HepG2 (cell line): Measurements from ENCODE around the gene ARHGAP33. TPM values are rescaled to one million over a fixed set of nuclear protein-coding genes. Genes with fewer than 3 reads are reported as not detected.

Source experiments
- ATAC-seq: fragments of 200-7000 bp; cut with Tn5 transposase; 3 replicates; pipeline ENCODE4 v1.9.1; 2020; ENCODE audit warnings: mild to moderate bottlenecking, moderate library complexity
- BruUV-seq: library from RNA; stranded (reverse); fragments of 400-500 nt; replicated peaks from 2 replicates; lab custom pipeline; 2021; lab: Mats Ljungman, UMichigan
- CTCF ChIA-PET: fragments of 300-600 bp; formaldehyde crosslinking; extraction: SDS; loops from one replicate; lab custom pipeline; 2021; ENCODE audit warnings: low total read pairs, inconsistent platforms, low intra/inter-chr PET ratio; lab: Yijun Ruan, JAX
- POLR2A ChIA-PET: fragments of 350-600 bp; sonication (Branson Sonifier 250); formaldehyde crosslinking; loops from one replicate; lab custom pipeline; 2020; ENCODE audit warnings: antibody characterized with exemption, inconsistent platforms; lab: Yijun Ruan, JAX
- DNase-seq: peaks from one replicate; pipeline ENCODE4 v3.0.0-alpha.2; 2015; ENCODE audit warnings: low spot score
- FAIRE-seq: peaks from 3 replicates; lab custom pipeline; 2011; peaks lifted over from hg19 to GRCh38; lab: Jason Lieb, UNC
- H2AFZ ChIP-seq: one replicate; pipeline ENCODE4 v1.6.1; 2011; ENCODE audit warnings: low read length, inconsistent platforms
- H3K27ac ChIP-seq: fragments of 300-600 bp; 3 replicates; pipeline ENCODE4 v1.8.0; 2011; ENCODE audit warnings: mixed run types, mild to moderate bottlenecking, mixed read lengths, low read length, inconsistent platforms; ENCODE audit not compliant: insufficient read depth; ENCODE audit errors: extremely low read length
- H3K27me3 ChIP-seq, 2 experiments: fragments of 200-600 bp in 1 of 2; 2 replicates in 1 of 2; 3 replicates in 1 of 2; pipeline versions ENCODE4 v1.6.0 to v1.8.0; 2011; ENCODE audit warnings: low read length in 2 of 2, mild to moderate bottlenecking in 2 of 2, moderate library complexity in 2 of 2, inconsistent platforms in 1 of 2; ENCODE audit not compliant: insufficient read depth in 2 of 2, control insufficient read depth in 1 of 2
- H3K36me3 ChIP-seq, 2 experiments: fragments of 200-600 bp in 1 of 2; replicated peaks in 1 of 2; 2 replicates in 1 of 2; 3 replicates in 1 of 2; pipeline versions ENCODE4 v1.5.1 to v1.8.0; 2011; ENCODE audit warnings: low read length in 2 of 2, inconsistent platforms in 1 of 2; ENCODE audit not compliant: insufficient read depth in 2 of 2, control insufficient read depth in 1 of 2
- H3K4me1 ChIP-seq: 2 replicates; pipeline ENCODE4 v1.5.1; 2012; ENCODE audit warnings: low read length, inconsistent platforms; ENCODE audit not compliant: insufficient read depth
- H3K4me2 ChIP-seq: 2 replicates; pipeline ENCODE4 v1.6.0; 2011; ENCODE audit warnings: low read depth, low read length, inconsistent platforms
- H3K4me3 ChIP-seq, 3 experiments: fragments of 200-600 bp in 1 of 3; sonication (generic), shearing (Covaris generic) in 1 of 3; replicated peaks in 1 of 3; 2 replicates each; pipeline ENCODE4 v1.5.1; 2011 to 2016; ENCODE audit warnings: low read length in 3 of 3, inconsistent platforms in 2 of 3, low read depth in 2 of 3, mild to moderate bottlenecking in 2 of 3, control low read depth in 1 of 3, mixed read lengths in 1 of 3; ENCODE audit not compliant: insufficient read depth in 1 of 3
- H3K79me2 ChIP-seq: one replicate; pipeline ENCODE4 v1.6.1; 2011; ENCODE audit warnings: low read length, inconsistent platforms; ENCODE audit not compliant: insufficient read depth
- H3K9ac ChIP-seq: 2 replicates; pipeline ENCODE4 v1.6.0; 2011; ENCODE audit warnings: mild to moderate bottlenecking, low read depth, low read length, inconsistent platforms; ENCODE audit not compliant: insufficient read depth
- H3K9me3 ChIP-seq: 2 replicates; pipeline ENCODE4 v1.5.1; 2012; ENCODE audit warnings: mild to moderate bottlenecking, low read length
- H4K20me1 ChIP-seq: 2 replicates; pipeline ENCODE4 v1.6.0; 2011; ENCODE audit warnings: inconsistent platforms, mild to moderate bottlenecking, low read length, moderate library complexity; ENCODE audit not compliant: insufficient read depth
- CREB1 ChIP-seq, 2 experiments: fragments of 450-650 bp in 1 of 2; IDR thresholded peaks; 2 replicates each; pipeline ENCODE4 v1.6.1; 2016 to 2017; ENCODE audit warnings: control low read depth in 1 of 2, mild to moderate bottlenecking in 1 of 2, missing compliant biosample characterization in 1 of 2, missing genetic modification characterization in 1 of 2
- DMAP1 ChIP-seq: IDR thresholded peaks from 2 replicates; pipeline ENCODE4 v1.6.1; 2016
- FOXA1 ChIP-seq, 2 experiments: fragments of 450-650 bp in 1 of 2; sonication (generic) in 1 of 2; formaldehyde crosslinking in 1 of 2; IDR thresholded peaks; 2 replicates each; pipeline versions ENCODE4 v1.4.0 to v1.6.1; 2016 to 2020; ENCODE audit warnings: missing genetic modification reagents in 1 of 2
- HOXA3 ChIP-seq: sonication (generic); formaldehyde crosslinking; IDR thresholded peaks from 2 replicates; pipeline ENCODE4 v1.5.0; 2020; ENCODE audit warnings: missing genetic modification reagents
- NFE2L1 ChIP-seq: sonication (generic); formaldehyde crosslinking; IDR thresholded peaks from 2 replicates; pipeline ENCODE4 v1.4.0; 2020; ENCODE audit warnings: missing genetic modification reagents, mild to moderate bottlenecking, borderline replicate concordance
- ZC3H4 ChIP-seq: sonication (generic); formaldehyde crosslinking; IDR thresholded peaks from 2 replicates; pipeline ENCODE4 v1.4.0; 2020; ENCODE audit warnings: missing genetic modification reagents, borderline replicate concordance
- ZNF883 ChIP-seq: sonication (generic); formaldehyde crosslinking; IDR thresholded peaks from 2 replicates; pipeline ENCODE4 v1.5.1; 2020; ENCODE audit warnings: mild to moderate bottlenecking, missing genetic modification reagents; ENCODE audit errors: not compliant biosample characterization
- WGBS: methylation state at CpG from one replicate; pipeline ENCODE4 v1.1.6; 2017; ENCODE audit warnings: low lambda C conversion rate; 5-methylcytosine and 5-hydroxymethylcytosine counted together
- in situ Hi-C: cut with HindIII; loops from 2 replicates; pipeline ENCODE4 v1.10.0; 2017; ENCODE audit warnings: low pct_unique_long_range_greater_than_20kb; ENCODE audit not compliant: extremely low pct_ligation_motif_present
- intact Hi-C: fragments of 100-400 bp; cut with micrococcal nuclease; formaldehyde crosslinking; loops from one replicate; pipeline ENCODE4 v1.10.0; 2022; ENCODE audit not compliant: unreplicated experiment
- polyA plus RNA-seq, 8 experiments: library from polyadenylated mRNA; depleted of rRNA in 3 of 8; stranded (reverse) in 7 of 8; unstranded in 1 of 8; fragments of >200 nt; fragmentation: Illumina TruSeq in 4 of 8; extraction: Trizol in 4 of 8; gene quantifications; 2 replicates each; pipeline versions ENCODE4 v1.2.1 to v1.2.3, GENCODE V29; 2011 to 2016; ENCODE audit warnings: low read depth in 4 of 8, missing spikeins in 1 of 8, mixed read lengths in 1 of 8; ENCODE audit not compliant: insufficient read depth in 1 of 8
- total RNA-seq, 5 experiments: library from RNA; depleted of rRNA; stranded (reverse); fragments of >200 nt; fragmentation: Illumina TruSeq; extraction: Trizol; gene quantifications; 2 replicates each; pipeline ENCODE4 v1.2.3, GENCODE V29; 2016; ENCODE audit warnings: low read depth in 1 of 5
- TF ChIP-seq, protein P1 (sequence below): sonication (generic); formaldehyde crosslinking; IDR thresholded peaks from 2 replicates; pipeline ENCODE4; 2020; ENCODE audit warnings: missing genetic modification reagents, mild to moderate bottlenecking, borderline replicate concordance
- TF ChIP-seq, protein P2 (sequence below): sonication (generic); formaldehyde crosslinking; IDR thresholded peaks from 2 replicates; pipeline ENCODE4 v1.8.0; 2022; ENCODE audit warnings: mild to moderate bottlenecking, missing genetic modification reagents; ENCODE audit not compliant: insufficient replicate concordance

ARHGAP33 gene
- total and polyA plus RNA-seq, 2 of the 13 experiments (the other 11 are each of a cell fraction or from before 2014, with no cell fraction given) = 1.3 to 2.7 TPM

DNA sequence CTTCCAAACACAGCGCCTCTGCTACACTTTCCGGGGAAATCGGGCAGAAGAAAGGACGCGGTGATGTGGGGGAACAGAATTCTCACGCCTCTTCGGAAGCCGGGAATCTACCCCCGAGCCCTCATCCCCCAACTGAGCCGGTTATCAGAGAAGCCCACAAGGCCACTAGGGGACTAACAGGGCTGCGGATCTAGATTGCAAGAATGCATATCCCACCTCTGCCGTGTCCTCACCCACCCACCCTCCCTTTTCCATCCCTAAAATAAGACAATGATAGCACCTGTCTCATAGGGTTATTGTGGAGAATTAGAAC, 34.2 kb upstream of the ARHGAP33 start:
- peaks cover 10 to 29% of the 10 kb centered on the region in 2 experiments; a peak in 4 of 5 replicates for H3K36me3 ChIP-seq
- 0% methylated on average over 9 of the region's 12 CpGs for WGBS
- no peaks in the 10 kb centered on the region; a peak in 1 of 5 replicates for H3K27me3 ChIP-seq
- no TSS peak for BruUV-seq
- ChIA-PET CTCF (no interaction called here), POLR2A (interaction anchor here (0.8 to 4.6 kb wide), 23 partner anchors 7 to 190 kb away, joined by 3 to 69 read pairs (median 5); partner anchors contain the start of genes COX6B1, HAUS5, HSPB6 and LIN37)
- TF ChIP-seq HOXA3 (CRISPR knock-in tag) (no peak), CREB1 (IDR thresholded peaks at IDR 0.05) (no peak), CREB1 (CRISPR knock-in tag; IDR thresholded peaks at IDR 0.05) (no peak), ZNF883 (CRISPR knock-in tag) (no peak), NFE2L1 (CRISPR knock-in tag) (peak; percentile 9; the same call in 1 of the 2 replicates), FOXA1 (IDR thresholded peaks at IDR 0.05) (no peak), FOXA1 (CRISPR knock-in tag; IDR thresholded peaks at IDR 0.05) (0 out of 2 replicates have a peak, but pooled peaks have one; percentile 1), DMAP1 (CRISPR knock-in tag) (peak; percentile 16; the same call in 1 of the 2 replicates), ZC3H4 (CRISPR knock-in tag) (peak; percentile 11; the same call in 1 of the 2 replicates)
- TF ChIP-seq, protein P1, sequence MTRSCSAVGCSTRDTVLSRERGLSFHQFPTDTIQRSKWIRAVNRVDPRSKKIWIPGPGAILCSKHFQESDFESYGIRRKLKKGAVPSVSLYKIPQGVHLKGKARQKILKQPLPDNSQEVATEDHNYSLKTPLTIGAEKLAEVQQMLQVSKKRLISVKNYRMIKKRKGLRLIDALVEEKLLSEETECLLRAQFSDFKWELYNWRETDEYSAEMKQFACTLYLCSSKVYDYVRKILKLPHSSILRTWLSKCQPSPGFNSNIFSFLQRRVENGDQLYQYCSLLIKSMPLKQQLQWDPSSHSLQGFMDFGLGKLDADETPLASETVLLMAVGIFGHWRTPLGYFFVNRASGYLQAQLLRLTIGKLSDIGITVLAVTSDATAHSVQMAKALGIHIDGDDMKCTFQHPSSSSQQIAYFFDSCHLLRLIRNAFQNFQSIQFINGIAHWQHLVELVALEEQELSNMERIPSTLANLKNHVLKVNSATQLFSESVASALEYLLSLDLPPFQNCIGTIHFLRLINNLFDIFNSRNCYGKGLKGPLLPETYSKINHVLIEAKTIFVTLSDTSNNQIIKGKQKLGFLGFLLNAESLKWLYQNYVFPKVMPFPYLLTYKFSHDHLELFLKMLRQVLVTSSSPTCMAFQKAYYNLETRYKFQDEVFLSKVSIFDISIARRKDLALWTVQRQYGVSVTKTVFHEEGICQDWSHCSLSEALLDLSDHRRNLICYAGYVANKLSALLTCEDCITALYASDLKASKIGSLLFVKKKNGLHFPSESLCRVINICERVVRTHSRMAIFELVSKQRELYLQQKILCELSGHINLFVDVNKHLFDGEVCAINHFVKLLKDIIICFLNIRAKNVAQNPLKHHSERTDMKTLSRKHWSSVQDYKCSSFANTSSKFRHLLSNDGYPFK (CRISPR knock-in tag) = 0 out of 2 replicates have a peak, but pooled peaks have one; percentile 7
- TF ChIP-seq, protein P2, sequence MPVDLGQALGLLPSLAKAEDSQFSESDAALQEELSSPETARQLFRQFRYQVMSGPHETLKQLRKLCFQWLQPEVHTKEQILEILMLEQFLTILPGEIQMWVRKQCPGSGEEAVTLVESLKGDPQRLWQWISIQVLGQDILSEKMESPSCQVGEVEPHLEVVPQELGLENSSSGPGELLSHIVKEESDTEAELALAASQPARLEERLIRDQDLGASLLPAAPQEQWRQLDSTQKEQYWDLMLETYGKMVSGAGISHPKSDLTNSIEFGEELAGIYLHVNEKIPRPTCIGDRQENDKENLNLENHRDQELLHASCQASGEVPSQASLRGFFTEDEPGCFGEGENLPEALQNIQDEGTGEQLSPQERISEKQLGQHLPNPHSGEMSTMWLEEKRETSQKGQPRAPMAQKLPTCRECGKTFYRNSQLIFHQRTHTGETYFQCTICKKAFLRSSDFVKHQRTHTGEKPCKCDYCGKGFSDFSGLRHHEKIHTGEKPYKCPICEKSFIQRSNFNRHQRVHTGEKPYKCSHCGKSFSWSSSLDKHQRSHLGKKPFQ (CRISPR knock-in tag) = peak; percentile 4
- H2AFZ ChIP-seq = no peak overlapping the region
- intact Hi-C loops = loop anchor here (1.0 to 10.0 kb wide), 3 partner anchors 22 to 50 kb away; partner anchors contain the start of gene KMT2B
- H3K4me3 ChIP-seq = peak overlapping the region; percentile 50 to 84 (median 62); a peak in 5 of 6 replicates
- peaks cover 5% of the 10 kb centered on the region for H3K79me2 ChIP-seq
- H4K20me1 ChIP-seq = no peaks in the 10 kb centered on the region
- ATAC-seq (peak; percentile 8), DNase-seq (no peak), FAIRE-seq (no peak)
- H3K4me1 ChIP-seq = peaks cover 31% of the 10 kb centered on the region
- peak overlapping the region; percentile 94 for H3K4me2 ChIP-seq
- H3K9ac ChIP-seq = peak overlapping the region; percentile 77
- in situ Hi-C loops = no loop called here
- no peaks in the 10 kb centered on the region for H3K9me3 ChIP-seq
- peak overlapping the region; percentile 89 for H3K27ac ChIP-seq
